Adipose tissue (tissue), 3 donors: Measurements from ENCODE around the gene PPP2R3A. TPM values are rescaled to one million over a fixed set of nuclear protein-coding genes. Genes with fewer than 3 reads are reported as not detected.

ENCODE experiments used
- H3K27ac ChIP-seq: one replicate; pipeline ENCODE4 v1.5.1; 2013; ENCODE audit warnings: low read depth, low read length
- WGBS, 3 donors: extraction: QIAGEN DNeasy Blood & Tissue Kit; methylation state at CpG; one replicate each; pipeline ENCODE4 v1.1.7; 2013; 5-methylcytosine and 5-hydroxymethylcytosine counted together
- polyA plus RNA-seq, 3 donors: library from polyadenylated mRNA; stranded (reverse); fragments of 200-250 nt; gene quantifications; one replicate each; pipeline ENCODE4 v1.2.3, GENCODE V29; 2013
- donor health status: healthy with polysubstance abuse.
- donor health status: Bipolar disorder and iron deficiency.
- donor health status: healthy.

PPP2R3A gene
- polyA plus RNA-seq, 3 donors: 1.7 to 3.1 (median 2.6) TPM

- 91 to 92% (median 91%) methylated on average over 6 of the region's 6 CpGs for WGBS, 3 donors
- H3K27ac ChIP-seq: no peak overlapping the region
Measured at GRCh38 chr3:135997554-135998320, 32.2 kb downstream of the PPP2R3A start.

- H3K27ac ChIP-seq: no peak overlapping the region
- WGBS, 3 donors: 84 to 93% (median 90%) methylated on average over 1 of the region's 1 CpG
Measured at GRCh38 chr3:136008221-136008620, 42.7 kb downstream of the PPP2R3A start.

- WGBS, 3 donors: 84 to 88% (median 87%) methylated on average over 5 of the region's 5 CpGs
- H3K27ac ChIP-seq: no peak overlapping the region
Measured at GRCh38 chr3:136008732-136009470, 43.4 kb downstream of the PPP2R3A start.

GRCh38 chr3:136018876-136019275, 53.3 kb downstream of the PPP2R3A start:
- H3K27ac ChIP-seq: no peak overlapping the region
- WGBS, 3 donors: 63 to 76% (median 63%) methylated on average over 1 of the region's 1 CpG

GRCh38 chr3:136021803-136022202, 56.3 kb downstream of the PPP2R3A start:
- no peak overlapping the region for H3K27ac ChIP-seq
- 82 to 100% (median 90%) methylated on average over 1 of the region's 1 CpG for WGBS, 3 donors

- WGBS, 3 donors: 84 to 96% (median 94%) methylated on average over 6 of the region's 6 CpGs
- no peak overlapping the region for H3K27ac ChIP-seq
Measured at GRCh38 chr3:136022529-136023263, 57.2 kb downstream of the PPP2R3A start.

- 70 to 94% (median 93%) methylated on average over 3 of the region's 3 CpGs for WGBS, 3 donors
- H3K27ac ChIP-seq: no peak overlapping the region
Measured at GRCh38 chr3:136023264-136023978, 57.9 kb downstream of the PPP2R3A start.

GRCh38 chr3:136036306-136036705, 70.8 kb downstream of the PPP2R3A start:
- no peak overlapping the region for H3K27ac ChIP-seq
- 86 to 92% (median 91%) methylated on average over 3 of the region's 3 CpGs for WGBS, 3 donors

- H3K27ac ChIP-seq: no peak overlapping the region
- 76 to 83% (median 79%) methylated on average over 2 of the region's 2 CpGs for WGBS, 3 donors
Measured at GRCh38 chr3:136038668-136039067, 73.1 kb downstream of the PPP2R3A start.

GRCh38 chr3:136042608-136043221, 77.2 kb downstream of the PPP2R3A start:
- no peak overlapping the region for H3K27ac ChIP-seq
- WGBS, 3 donors: 72 to 76% (median 74%) methylated on average over 7 of the region's 7 CpGs

- H3K27ac ChIP-seq: no peak overlapping the region
- WGBS, 3 donors: 88 to 98% (median 93%) methylated on average over 7 of the region's 7 CpGs
Measured at GRCh38 chr3:136044980-136045745, 79.6 kb downstream of the PPP2R3A start.

GRCh38 chr3:136048068-136048467, 82.5 kb downstream of the PPP2R3A start:
- 96 to 97% (median 97%) methylated on average over 7 of the region's 7 CpGs for WGBS, 3 donors
- H3K27ac ChIP-seq: no peak overlapping the region

- 52 to 65% (median 59%) methylated on average over 6 of the region's 6 CpGs for WGBS, 3 donors
- no peak overlapping the region for H3K27ac ChIP-seq
Measured at GRCh38 chr3:136050250-136050649, 84.7 kb downstream of the PPP2R3A start.

GRCh38 chr3:136055491-136055890, 90.0 kb downstream of the PPP2R3A start:
- 84 to 97% (median 84%) methylated on average over 4 of the region's 4 CpGs for WGBS, 3 donors
- H3K27ac ChIP-seq: no peak overlapping the region

- 83 to 88% (median 84%) methylated on average over 2 of the region's 2 CpGs for WGBS, 3 donors
- no peak overlapping the region for H3K27ac ChIP-seq
Measured at GRCh38 chr3:136067211-136067610, 101.7 kb downstream of the PPP2R3A start.

- H3K27ac ChIP-seq: no peak overlapping the region
- WGBS, 3 donors: 91 to 96% (median 95%) methylated on average over 5 of the region's 5 CpGs
Measured at GRCh38 chr3:136068708-136069107, 103.2 kb downstream of the PPP2R3A start.

- H3K27ac ChIP-seq: no peak overlapping the region
- 79 to 85% (median 83%) methylated on average over 5 of the region's 5 CpGs for WGBS, 3 donors
Measured at GRCh38 chr3:136069933-136070332, 104.4 kb downstream of the PPP2R3A start.
